Activated naive CD8-positive, alpha-beta T cell treated with anti-CD3 and anti-CD28 coated beads, Interleukin-2, amount 50 U/mL, for 24 hours (primary cell): ENCODE measurements around the gene KRIT1.
"Not testable (repeated sequence)": the region's sequence is repeated elsewhere in the genome, so short reads cannot be mapped to it uniquely, and the experiment has no call there.

Source experiments
- ATAC-seq: fragments of 150-1000 bp; cut with Tn5 transposase; one replicate; pipeline ENCODE4 v1.10.0; 2021
- DNase-seq: peaks from one replicate; pipeline ENCODE4 v3.0.0; 2021
- H3K27ac Mint-ChIP-seq: one replicate; pipeline ENCODE4 v1.8.0; 2021; ENCODE audit warnings: mild to moderate bottlenecking, mixed read lengths
- H3K27me3 Mint-ChIP-seq: one replicate; pipeline ENCODE4 v1.8.0; 2021; ENCODE audit warnings: mixed read lengths
- H3K36me3 Mint-ChIP-seq: one replicate; pipeline ENCODE4 v1.8.0; 2021; ENCODE audit warnings: low read depth, mixed read lengths
- H3K4me1 Mint-ChIP-seq: one replicate; pipeline ENCODE4 v1.8.0; 2021; ENCODE audit warnings: mixed read lengths
- H3K4me3 Mint-ChIP-seq: one replicate; pipeline ENCODE4 v1.8.0; 2021; ENCODE audit warnings: mild to moderate bottlenecking, moderate library complexity, mixed read lengths
- H3K9me3 Mint-ChIP-seq: one replicate; pipeline ENCODE4 v1.8.0; 2021; ENCODE audit warnings: mixed read lengths

Gene KRIT1

DNA sequence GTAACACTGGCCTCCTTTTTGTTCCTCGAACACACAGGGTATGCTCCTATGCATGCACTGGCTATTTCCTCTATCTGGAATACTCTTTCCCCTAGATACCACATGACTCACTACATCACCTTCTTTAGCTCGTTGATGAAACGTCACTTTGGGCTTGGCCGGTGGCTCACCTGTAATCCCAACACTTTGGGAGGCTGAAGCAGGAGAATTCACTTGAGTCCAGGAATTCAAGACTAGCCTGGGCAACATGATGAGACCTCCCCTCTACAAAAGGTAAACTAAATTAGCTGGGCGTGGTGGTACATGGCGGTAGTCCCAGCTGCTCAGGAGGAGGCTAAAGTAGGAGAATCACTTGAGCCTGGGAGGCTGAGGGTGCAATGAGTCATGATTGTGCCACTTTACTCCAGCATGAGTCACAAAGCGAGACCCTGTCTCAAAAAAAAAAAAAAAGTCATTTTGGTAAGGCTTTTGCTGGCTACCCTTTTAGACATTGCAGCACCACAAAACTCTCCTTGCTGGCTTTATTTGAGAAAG is 14.6 kb upstream of the KRIT1 start:
- no peak overlapping the region for H3K27ac Mint-ChIP-seq
- no peaks in the 10 kb centered on the region for H3K27me3 Mint-ChIP-seq
- peaks cover 12% of the 10 kb centered on the region for H3K4me1 Mint-ChIP-seq

DNA sequence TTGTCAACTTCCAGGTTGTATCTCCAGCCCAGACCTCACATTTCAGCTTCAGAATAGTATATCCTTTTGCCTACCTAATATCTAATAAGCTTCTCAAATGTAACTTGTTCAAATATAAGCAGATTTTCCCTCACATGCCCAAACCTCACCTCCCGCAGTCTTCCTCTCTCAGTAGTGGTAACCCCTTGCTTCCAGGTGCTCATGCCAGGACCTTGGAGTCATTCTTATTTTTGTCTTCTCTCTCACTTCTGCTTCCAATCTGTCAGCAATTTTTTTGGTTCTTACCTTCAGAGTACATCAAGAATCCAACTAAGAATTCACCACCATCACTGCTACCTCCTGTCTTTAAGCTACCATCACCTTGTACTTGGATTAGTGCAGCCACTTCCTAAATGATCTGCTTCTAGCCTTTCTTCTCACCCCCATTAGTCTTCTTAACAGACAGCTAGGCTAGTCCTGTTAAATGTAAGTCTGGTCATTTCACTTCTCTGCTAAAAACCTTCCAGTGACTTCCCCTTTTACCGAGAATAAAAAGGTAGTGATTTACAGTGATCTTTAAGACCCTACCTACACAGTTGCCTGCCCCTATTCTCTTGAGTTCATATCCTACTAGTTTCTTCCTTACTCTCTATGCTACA is 14.0 kb upstream of the KRIT1 start:
- H3K27me3 Mint-ChIP-seq = no peaks in the 10 kb centered on the region
- H3K4me1 Mint-ChIP-seq = peaks cover 16% of the 10 kb centered on the region
- H3K36me3 Mint-ChIP-seq = peaks cover 21% of the 10 kb centered on the region
- ATAC-seq (no peak), DNase-seq (no peak)
- no peak overlapping the region for H3K27ac Mint-ChIP-seq
- H3K9me3 Mint-ChIP-seq = peaks cover 4% of the 10 kb centered on the region
- no peak overlapping the region for H3K4me3 Mint-ChIP-seq

More for the DNA sequence above, 14.6 kb upstream of the KRIT1 start:
- H3K4me3 Mint-ChIP-seq = no peak overlapping the region
- peaks cover 16% of the 10 kb centered on the region for H3K36me3 Mint-ChIP-seq
- H3K9me3 Mint-ChIP-seq = no peaks in the 10 kb centered on the region
- ATAC-seq (no peak), DNase-seq (no peak)

DNA sequence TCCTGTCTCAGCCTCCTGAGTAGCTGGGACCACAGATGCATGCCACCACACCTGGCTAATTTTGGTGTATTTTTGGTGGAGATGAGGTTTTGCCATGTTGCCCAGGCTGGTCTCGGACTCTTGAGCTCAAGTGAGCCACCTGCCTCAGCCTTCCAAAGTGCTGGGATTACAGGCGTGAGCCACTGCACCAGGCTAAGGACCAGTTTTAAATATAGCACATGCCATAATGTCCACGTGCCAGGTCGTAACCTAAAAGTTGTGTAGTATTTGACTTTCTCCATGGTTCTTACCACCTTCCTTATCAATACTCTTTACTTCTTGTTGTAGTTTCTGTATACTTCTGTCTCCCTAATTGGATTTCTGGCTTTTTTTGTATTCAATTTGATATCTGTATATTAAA is 13.3 kb upstream of the KRIT1 start:
- H3K9me3 Mint-ChIP-seq = peaks cover 4% of the 10 kb centered on the region
- no peak overlapping the region for H3K27ac Mint-ChIP-seq
- H3K4me1 Mint-ChIP-seq = peaks cover 20% of the 10 kb centered on the region
- no peaks in the 10 kb centered on the region for H3K27me3 Mint-ChIP-seq
- H3K4me3 Mint-ChIP-seq = no peak overlapping the region
- ATAC-seq (no peak), DNase-seq (no peak)
- H3K36me3 Mint-ChIP-seq = peaks cover 22% of the 10 kb centered on the region

DNA sequence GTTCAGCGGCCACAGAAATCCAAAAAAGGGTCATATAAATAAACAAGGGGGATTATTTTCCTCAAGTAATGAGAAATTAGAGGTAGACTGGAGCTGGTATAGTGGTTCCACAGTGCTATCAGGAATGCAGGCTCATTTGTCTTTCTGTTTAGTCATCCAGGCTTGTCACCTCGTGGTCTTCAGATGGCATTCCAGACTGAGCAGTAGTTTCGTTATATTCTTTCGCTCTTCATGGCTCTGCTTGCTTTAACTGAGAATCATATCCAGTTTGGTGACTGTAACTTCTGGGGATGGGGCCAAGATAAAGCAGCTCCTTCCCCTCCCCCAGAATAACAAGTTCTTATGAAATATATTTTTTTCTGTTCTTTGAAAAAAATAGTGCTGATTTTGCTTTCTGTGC is 9.6 kb upstream of the KRIT1 start:
- no peak for ATAC-seq
- H3K27ac Mint-ChIP-seq = no peak overlapping the region
- DNase-seq = no peak
- H3K36me3 Mint-ChIP-seq = peaks cover 18% of the 10 kb centered on the region
- H3K4me3 Mint-ChIP-seq = no peak overlapping the region
- H3K4me1 Mint-ChIP-seq = peaks cover 22% of the 10 kb centered on the region
- peaks cover 4% of the 10 kb centered on the region for H3K9me3 Mint-ChIP-seq
- H3K27me3 Mint-ChIP-seq = no peaks in the 10 kb centered on the region

DNA sequence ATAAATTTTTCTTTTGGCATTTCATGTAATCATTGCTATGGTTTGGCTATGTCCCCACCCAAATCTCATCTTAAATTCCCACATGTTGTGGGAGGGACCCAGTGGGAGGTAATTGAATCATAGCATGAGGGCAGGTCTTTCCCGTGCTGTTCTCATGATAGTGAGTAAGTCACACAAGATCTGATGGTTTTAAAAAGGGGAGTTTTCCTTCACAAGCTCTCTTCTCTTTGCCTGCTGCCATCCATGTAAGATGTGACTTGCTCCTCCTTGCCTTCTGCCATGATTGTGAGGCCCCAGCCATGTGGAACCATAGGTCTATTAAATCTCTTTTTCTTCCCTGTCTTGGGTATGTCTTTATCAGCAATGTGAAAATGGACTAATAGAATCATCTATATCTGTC is 9.1 kb upstream of the KRIT1 start:
- H3K27ac Mint-ChIP-seq, H3K9me3 Mint-ChIP-seq, H3K27me3 Mint-ChIP-seq, ATAC-seq, H3K4me3 Mint-ChIP-seq, DNase-seq: not testable (repeated sequence)
- H3K36me3 Mint-ChIP-seq = peaks cover 16% of the 10 kb centered on the region
- peaks cover 17% of the 10 kb centered on the region for H3K4me1 Mint-ChIP-seq

DNA sequence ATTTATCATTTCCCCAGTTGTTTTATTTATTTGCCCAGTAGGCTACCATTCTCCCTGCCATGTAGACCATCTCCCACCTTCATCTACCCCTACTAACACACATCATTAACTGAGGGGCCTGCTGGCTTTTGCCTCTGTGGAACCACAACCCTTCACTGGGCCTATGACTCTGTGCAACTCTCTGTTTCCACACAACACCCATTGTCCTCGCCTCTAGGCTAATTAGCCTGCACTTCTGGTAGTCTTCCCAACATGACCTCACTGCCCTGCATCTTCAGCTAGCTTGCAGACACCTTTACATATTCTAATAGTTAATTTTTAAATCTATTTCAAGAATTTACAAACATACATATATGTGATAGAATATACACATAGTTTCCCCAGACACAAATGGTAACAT is 7.5 kb upstream of the KRIT1 start:
- DNase-seq = no peak
- peaks cover 16% of the 10 kb centered on the region for H3K4me1 Mint-ChIP-seq
- H3K27me3 Mint-ChIP-seq = no peaks in the 10 kb centered on the region
- peaks cover 4% of the 10 kb centered on the region for H3K9me3 Mint-ChIP-seq
- no peak overlapping the region for H3K4me3 Mint-ChIP-seq
- no peak for ATAC-seq
- H3K36me3 Mint-ChIP-seq = peaks cover 13% of the 10 kb centered on the region
- no peak overlapping the region for H3K27ac Mint-ChIP-seq

DNA sequence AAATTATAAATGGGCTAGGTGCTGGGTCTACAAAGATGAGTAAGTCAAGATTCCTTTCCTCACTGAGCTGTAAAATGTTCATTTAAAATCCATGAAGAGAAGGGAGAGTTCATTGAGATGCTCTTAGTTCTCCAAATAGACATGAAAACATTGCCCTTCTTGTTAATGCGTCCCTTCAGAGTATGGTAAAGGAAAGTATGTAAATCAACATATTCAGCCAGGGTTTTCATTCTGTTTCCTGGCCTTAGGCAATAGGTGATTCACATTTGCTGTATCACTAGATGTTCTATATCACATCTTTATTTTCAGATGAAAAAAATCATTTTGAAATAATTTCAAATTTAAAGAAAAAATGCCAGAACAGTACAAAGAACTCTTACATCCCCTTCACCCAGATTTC is 5.5 kb upstream of the KRIT1 start:
- Mint-ChIP-seq H3K27me3 (no peaks in the 10 kb centered on the region), H3K36me3 (peaks cover 13% of the 10 kb centered on the region), H3K4me3 (no peak overlapping the region), H3K4me1 (peaks cover 34% of the 10 kb centered on the region), H3K27ac (no peak overlapping the region), H3K9me3 (peaks cover 4% of the 10 kb centered on the region)
- ATAC-seq (no peak), DNase-seq (no peak)

DNA sequence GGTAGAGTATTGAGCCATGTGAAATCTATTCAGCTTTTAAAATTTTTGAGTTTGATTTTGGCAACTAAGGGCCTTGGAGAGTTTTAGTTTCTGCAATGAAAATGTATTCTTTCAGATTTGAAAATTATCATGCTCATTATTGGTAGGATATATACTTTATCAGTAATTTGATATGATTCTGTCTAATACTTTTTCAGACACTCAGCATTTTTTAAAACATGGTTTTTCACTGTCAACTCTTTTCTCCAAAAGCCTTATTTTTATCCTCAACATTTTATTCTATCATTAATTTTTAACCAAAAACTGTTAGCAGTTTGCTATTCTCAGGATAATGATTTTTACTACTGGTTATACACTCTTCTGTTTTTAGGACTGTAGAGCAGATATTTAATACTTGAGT is 4.9 kb upstream of the KRIT1 start:
- DNase-seq = no peak
- H3K36me3 Mint-ChIP-seq = peaks cover 15% of the 10 kb centered on the region
- peaks cover 4% of the 10 kb centered on the region for H3K9me3 Mint-ChIP-seq
- H3K4me3 Mint-ChIP-seq = no peak overlapping the region
- no peak overlapping the region for H3K27ac Mint-ChIP-seq
- no peaks in the 10 kb centered on the region for H3K27me3 Mint-ChIP-seq
- no peak for ATAC-seq
- H3K4me1 Mint-ChIP-seq = peaks cover 34% of the 10 kb centered on the region

DNA sequence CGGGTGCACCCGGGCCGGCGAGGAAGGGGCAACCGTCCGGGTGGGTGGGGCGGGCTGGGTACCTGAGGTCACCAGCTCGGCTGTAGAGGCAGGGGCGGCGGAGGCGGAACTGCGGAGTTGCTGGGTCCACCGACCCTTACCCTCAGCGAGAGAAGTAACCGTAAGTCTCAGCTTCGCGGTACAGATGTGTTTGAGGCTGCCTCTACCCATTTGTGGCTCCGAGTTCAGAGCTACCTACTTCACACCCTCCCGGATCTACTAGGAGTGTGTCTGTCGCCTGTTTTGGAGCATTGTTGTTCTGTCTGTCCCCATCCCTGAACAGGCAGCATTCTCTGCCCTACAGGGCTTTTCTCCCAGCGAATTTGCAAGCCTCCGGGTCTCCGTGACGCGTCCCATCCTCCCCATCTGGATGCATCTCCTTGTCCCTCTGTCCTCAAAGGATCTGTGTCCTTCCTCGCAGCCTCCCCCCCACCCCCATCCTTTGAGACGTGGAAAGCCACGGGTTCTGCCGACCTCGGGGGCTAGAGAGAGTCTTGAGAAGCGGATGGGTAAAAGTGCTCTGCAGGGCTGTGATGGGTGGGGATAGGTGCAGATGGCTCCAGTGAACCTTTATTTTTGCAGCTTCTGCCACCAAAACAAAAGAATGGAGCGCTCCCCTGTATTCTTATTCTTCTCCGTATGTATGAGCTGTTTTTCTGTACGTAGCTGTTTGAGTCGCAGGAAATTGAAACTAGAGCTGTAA is 817 bp upstream of the KRIT1 start:
- Mint-ChIP-seq H3K27me3 (no peaks in the 10 kb centered on the region), H3K4me3 (peak overlapping the region; percentile 99), H3K9me3 (no peaks in the 10 kb centered on the region), H3K4me1 (peaks cover 48% of the 10 kb centered on the region), H3K36me3 (peaks cover 12% of the 10 kb centered on the region), H3K27ac (peak overlapping the region; percentile 90)
- DNase-seq (peak; percentile 18), ATAC-seq (peak; percentile 45)

DNA sequence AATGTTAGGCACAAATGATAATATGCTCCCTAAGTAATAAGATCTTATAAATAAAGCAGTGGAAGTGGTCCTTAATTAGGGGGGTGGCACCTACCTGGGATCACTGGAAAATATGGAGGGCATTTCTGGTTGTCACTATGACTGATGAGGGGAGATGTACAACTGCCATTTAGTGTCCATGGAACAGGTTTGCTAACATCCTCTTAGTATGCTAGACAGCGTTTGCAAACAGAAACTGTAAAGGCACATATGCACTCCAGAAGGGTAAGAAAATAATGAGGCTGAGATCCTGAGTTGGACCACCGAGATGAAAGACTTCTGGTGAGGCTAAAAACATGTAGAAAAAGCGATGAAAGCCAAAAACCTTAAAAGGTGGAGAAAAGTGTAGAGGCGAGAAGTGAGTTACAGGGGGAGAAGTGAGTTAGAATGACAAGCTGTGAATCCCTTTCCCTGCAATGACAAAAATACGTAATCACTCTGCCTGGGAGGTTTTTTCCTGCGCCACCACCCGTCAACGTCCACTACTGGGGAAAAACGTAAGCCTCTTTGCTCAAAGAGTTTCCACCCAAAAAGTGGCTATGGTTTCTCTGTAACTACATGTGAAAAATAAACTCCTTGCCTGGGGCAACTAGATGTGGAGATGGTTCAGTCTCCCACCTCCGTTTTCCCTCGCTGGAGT is 767 bp downstream of the KRIT1 start:
- peak; percentile 1 for ATAC-seq
- H3K27me3 Mint-ChIP-seq = no peaks in the 10 kb centered on the region
- H3K4me1 Mint-ChIP-seq = peaks cover 43% of the 10 kb centered on the region

DNA sequence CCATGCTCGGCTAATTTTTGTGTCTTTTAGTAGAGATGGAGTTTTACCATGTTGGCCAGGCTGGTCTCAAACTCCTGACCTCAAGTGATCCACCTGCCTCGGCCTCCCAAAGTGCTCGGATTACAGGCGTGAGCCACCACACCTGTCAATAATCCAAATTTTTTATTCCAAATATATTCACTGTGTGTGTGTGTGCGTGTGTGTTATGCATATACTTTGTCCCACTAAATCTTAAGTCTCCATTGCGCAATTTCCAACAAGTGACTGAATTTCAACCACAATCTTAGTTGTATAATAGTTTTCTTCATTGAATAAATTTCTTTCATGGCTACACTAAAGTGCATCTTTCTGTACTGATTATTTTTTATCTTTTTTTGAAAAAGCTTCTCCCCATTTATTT is 2.7 kb downstream of the KRIT1 start:
- ATAC-seq (no peak), DNase-seq (no peak)
- Mint-ChIP-seq H3K27me3 (no peaks in the 10 kb centered on the region), H3K4me1 (peaks cover 37% of the 10 kb centered on the region), H3K4me3 (no peak overlapping the region), H3K36me3 (peaks cover 23% of the 10 kb centered on the region), H3K9me3 (no peaks in the 10 kb centered on the region), H3K27ac (no peak overlapping the region)

More for the DNA sequence above, 767 bp downstream of the KRIT1 start:
- no peak for DNase-seq
- H3K9me3 Mint-ChIP-seq = no peaks in the 10 kb centered on the region
- H3K36me3 Mint-ChIP-seq = peaks cover 17% of the 10 kb centered on the region
- peak overlapping the region; percentile 100 for H3K27ac Mint-ChIP-seq
- H3K4me3 Mint-ChIP-seq = peak overlapping the region; percentile 99

DNA sequence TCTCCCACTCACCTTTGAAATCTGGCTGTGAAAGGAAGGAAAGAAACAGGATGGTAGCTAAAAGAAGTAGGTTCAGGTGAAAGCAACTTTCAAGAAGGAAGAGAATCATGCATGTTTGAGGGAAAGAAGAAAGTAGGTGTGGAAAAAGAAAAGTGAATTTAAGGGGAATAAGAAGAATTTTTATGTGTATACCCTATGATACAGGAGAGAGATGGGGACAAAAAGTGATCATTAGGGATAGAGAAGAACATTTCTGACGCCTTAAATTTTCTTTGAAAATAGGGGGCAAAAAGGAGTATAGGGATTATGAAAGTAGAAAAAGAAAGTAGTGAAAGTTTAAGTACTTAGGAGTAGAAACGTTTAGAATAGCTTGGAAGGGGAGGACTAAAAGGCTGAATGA is 15.2 kb downstream of the KRIT1 start:
- Mint-ChIP-seq H3K4me1 (peaks cover 17% of the 10 kb centered on the region), H3K27ac (peak overlapping the region; percentile 32), H3K9me3 (peaks cover 13% of the 10 kb centered on the region), H3K4me3 (no peak overlapping the region), H3K36me3 (peaks cover 67% of the 10 kb centered on the region), H3K27me3 (no peaks in the 10 kb centered on the region)
- DNase-seq = no peak
- no peak for ATAC-seq

DNA sequence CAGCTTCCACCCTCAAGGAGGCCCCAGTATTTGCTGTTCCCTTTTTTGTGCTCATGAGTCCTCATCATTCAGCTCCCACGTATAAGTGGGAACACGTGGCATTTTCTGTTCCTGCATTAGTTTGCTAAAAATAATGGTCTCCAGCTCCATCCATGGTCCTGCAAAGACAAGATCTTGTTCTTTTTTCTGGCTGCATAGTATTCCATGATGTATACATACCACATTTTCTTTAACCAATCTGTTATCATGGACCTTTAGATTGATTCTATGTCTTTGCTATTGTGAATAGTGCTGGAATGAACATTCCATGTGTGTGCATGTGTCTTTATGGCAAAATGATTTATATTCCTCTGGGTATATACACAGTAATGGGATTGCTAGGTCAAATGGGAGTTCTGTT is 17.0 kb downstream of the KRIT1 start:
- DNase-seq (no peak), ATAC-seq (no peak)
- H3K27ac Mint-ChIP-seq = peak overlapping the region; percentile 54
- H3K4me3 Mint-ChIP-seq = no peak overlapping the region
- H3K9me3 Mint-ChIP-seq = peaks cover 13% of the 10 kb centered on the region
- no peaks in the 10 kb centered on the region for H3K27me3 Mint-ChIP-seq
- H3K4me1 Mint-ChIP-seq = peaks cover 17% of the 10 kb centered on the region
- H3K36me3 Mint-ChIP-seq = peaks cover 61% of the 10 kb centered on the region

DNA sequence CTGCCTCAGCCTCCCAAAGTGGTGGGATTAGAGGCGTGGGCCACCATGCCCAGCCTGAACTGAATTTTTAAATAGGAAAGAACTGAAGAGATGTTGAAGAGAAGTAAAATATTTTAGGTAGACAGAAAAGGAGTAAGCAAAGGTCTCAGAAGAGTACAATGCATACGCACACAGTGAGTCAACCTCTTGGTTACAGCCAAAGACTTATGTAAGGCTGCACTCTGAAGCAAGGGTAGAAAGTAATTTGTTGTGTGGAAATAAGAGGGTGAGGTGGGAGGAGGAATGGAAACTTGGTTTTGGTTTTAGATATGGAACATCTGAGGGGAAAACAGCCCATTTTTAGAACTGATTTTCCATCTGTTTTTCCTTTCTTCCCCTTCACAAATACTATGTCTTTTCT is 17.6 kb downstream of the KRIT1 start:
- DNase-seq (no peak), ATAC-seq (peak; percentile 95)
- no peak overlapping the region for H3K4me3 Mint-ChIP-seq
- peak overlapping the region; percentile 54 for H3K27ac Mint-ChIP-seq
- H3K9me3 Mint-ChIP-seq = peaks cover 13% of the 10 kb centered on the region
- H3K27me3 Mint-ChIP-seq = no peaks in the 10 kb centered on the region
- H3K4me1 Mint-ChIP-seq = peaks cover 17% of the 10 kb centered on the region
- peaks cover 57% of the 10 kb centered on the region for H3K36me3 Mint-ChIP-seq

DNA sequence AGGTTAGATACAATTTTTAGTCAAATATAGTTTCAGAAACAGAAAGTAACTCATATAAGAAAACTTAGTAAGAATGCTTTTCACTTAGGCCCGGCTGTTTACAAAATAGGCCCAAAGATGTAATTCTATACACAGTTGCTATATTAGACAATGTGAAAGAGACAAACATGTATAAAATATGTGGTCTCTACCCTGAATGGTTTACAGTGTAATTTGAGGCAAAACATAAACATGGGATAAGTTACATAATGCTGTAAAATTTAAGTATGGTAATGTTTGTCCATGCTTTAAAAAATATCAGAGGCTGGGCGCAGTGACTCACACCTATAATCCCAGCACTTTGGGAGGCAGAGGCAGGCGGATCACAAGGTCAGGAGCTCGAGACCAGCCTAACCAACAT is 18.7 kb downstream of the KRIT1 start:
- Mint-ChIP-seq H3K9me3 (peaks cover 13% of the 10 kb centered on the region), H3K36me3 (peaks cover 51% of the 10 kb centered on the region), H3K27me3 (no peaks in the 10 kb centered on the region), H3K27ac (no peak overlapping the region), H3K4me3 (no peak overlapping the region), H3K4me1 (peaks cover 17% of the 10 kb centered on the region)
- DNase-seq (no peak), ATAC-seq (no peak)
